Kidney epithelial cell (primary cell): ENCODE data around the gene TBC1D24. TPM values are rescaled to one million over a fixed set of nuclear protein-coding genes. Genes with fewer than 3 reads are reported as not detected.

Experiments
- DNase-seq: peaks from one replicate; pipeline ENCODE4 v3.0.0-alpha.2; 2010; ENCODE audit warnings: low read depth
- H3K27me3 ChIP-seq: 2 replicates; pipeline ENCODE4 v1.6.0; 2011; ENCODE audit warnings: low read length; ENCODE audit not compliant: control insufficient read depth, insufficient read depth
- H3K36me3 ChIP-seq: 2 replicates; pipeline ENCODE4 v1.5.1; 2011; ENCODE audit warnings: low read length; ENCODE audit not compliant: control insufficient read depth, insufficient read depth
- H3K4me3 ChIP-seq: 2 replicates; pipeline ENCODE4 v1.5.1; 2011; ENCODE audit warnings: low read depth, mild to moderate bottlenecking, control low read depth, low read length
- CTCF ChIP-seq: IDR thresholded peaks from 2 replicates; pipeline ENCODE4 v1.5.1; 2011; ENCODE audit warnings: mild to moderate bottlenecking, moderate library complexity, low read length, control low read depth, inconsistent platforms; ENCODE audit not compliant: insufficient read depth, poor library complexity, severe bottlenecking
- total RNA-seq: library from RNA; depleted of rRNA; stranded (reverse); fragments of >200 nt; gene quantifications from 2 replicates; pipeline ENCODE4 v1.2.3, GENCODE V29; 2015

Gene TBC1D24
- total RNA-seq, 1 donor from 2014 or later: 14.5 TPM

GRCh38 chr16:2469399-2470233, 5.3 kb upstream of the TBC1D24 start:
- Histone ChIP-seq H3K36me3 (no peaks in the 10 kb centered on the region), H3K27me3 (peaks cover 13% of the 10 kb centered on the region), H3K4me3 (no peak overlapping the region)
- no peak for TF ChIP-seq CTCF
- no peak for DNase-seq

GRCh38 chr16:2470234-2470601, 4.7 kb upstream of the TBC1D24 start:
- H3K36me3 ChIP-seq: no peaks in the 10 kb centered on the region
- peaks cover 13% of the 10 kb centered on the region for H3K27me3 ChIP-seq
- no peak for TF ChIP-seq CTCF
- DNase-seq: no peak
- H3K4me3 ChIP-seq: no peak overlapping the region

- DNase-seq: no peak
- no peak overlapping the region for H3K4me3 ChIP-seq
- peaks cover 13% of the 10 kb centered on the region for H3K27me3 ChIP-seq
- no peaks in the 10 kb centered on the region for H3K36me3 ChIP-seq
- TF ChIP-seq CTCF: no peak
Measured at GRCh38 chr16:2470603-2471015, 4.3 kb upstream of the TBC1D24 start.

GRCh38 chr16:2471016-2471652, 3.8 kb upstream of the TBC1D24 start, which contains the start of gene NTN3:
TSS of gene NTN3 (plus strand) at chr16:2471297. CDS start at chr16:2471702, 405 bp downstream.
- no peak for DNase-seq
- no peaks in the 10 kb centered on the region for H3K36me3 ChIP-seq
- peak within 1 kb of the TSS; percentile 9 for H3K4me3 ChIP-seq
- no peak for TF ChIP-seq CTCF
- H3K27me3 ChIP-seq: peaks cover 13% of the 10 kb centered on the region

- H3K27me3 ChIP-seq: peaks cover 13% of the 10 kb centered on the region
- H3K4me3 ChIP-seq: peak overlapping the region; percentile 9
- DNase-seq: no peak
- TF ChIP-seq CTCF: no peak
- no peaks in the 10 kb centered on the region for H3K36me3 ChIP-seq
Measured at GRCh38 chr16:2471653-2472487, 3.1 kb upstream of the TBC1D24 start.
